Measurements from ENCODE around the gene ERC1. TPM values are rescaled to one million over a fixed set of nuclear protein-coding genes. Genes with fewer than 3 reads are reported as not detected.

Gene ERC1
- total and polyA plus RNA-seq, 2 donors (not counting 1 experiment from before 2014, with no cell fraction given): 19.7 to 34.5 TPM

GRCh38 chr12:1326258-1326657, 335.2 kb downstream of the ERC1 start:
- H3K4me1 ChIP-seq (ENCODE audit: control insufficient read depth, extremely low read depth, insufficient read depth, low read length): no peaks in the 10 kb centered on the region
- TF ChIP-seq EZH2 (IDR thresholded peaks at IDR 0.05; ENCODE audit: low read length, missing control alignments): no peak
- no peaks in the 10 kb centered on the region for H3K9me3 ChIP-seq (ENCODE audit: control insufficient read depth, insufficient read depth, low read depth, low read length)
- no peaks in the 10 kb centered on the region for H4K20me1 ChIP-seq (ENCODE audit: control insufficient read depth, extremely low read depth, insufficient read depth, low read length)
- no peak overlapping the region for H3K9ac ChIP-seq (ENCODE audit: insufficient read depth, low read length)
- H3K79me2 ChIP-seq (ENCODE audit: control insufficient read depth, insufficient read depth, low read length): no peaks in the 10 kb centered on the region
- no peak for DNase-seq (ENCODE audit: low read depth in 2 of 2)
- H3K4me3 ChIP-seq (replicated peaks in 1 of 4; ENCODE audit: control extremely low read depth in 1 of 4, insufficient read depth in 1 of 4, low read depth in 3 of 4, low read length in 4 of 4): no peak overlapping the region
- no peaks in the 10 kb centered on the region for H3K36me3 ChIP-seq (ENCODE audit: control insufficient read depth, insufficient read depth, low read length)
- H3K27me3 ChIP-seq (ENCODE audit: control insufficient read depth, insufficient read depth, low read length): no peaks in the 10 kb centered on the region
- H3K4me2 ChIP-seq (ENCODE audit: extremely low read depth, insufficient read depth, low read length): no peak overlapping the region
- no peak overlapping the region for H2AFZ ChIP-seq (ENCODE audit: low read length)
- H3K27ac ChIP-seq (ENCODE audit: insufficient read depth, low read length): no peak overlapping the region

GRCh38 chr12:1328391-1328790, 337.4 kb downstream of the ERC1 start:
- Histone ChIP-seq H3K4me3 (replicated peaks in 1 of 4; ENCODE audit: control extremely low read depth in 1 of 4, insufficient read depth in 1 of 4, low read depth in 3 of 4, low read length in 4 of 4) (no peak overlapping the region), H3K27ac (ENCODE audit: insufficient read depth, low read length) (no peak overlapping the region), H3K79me2 (ENCODE audit: control insufficient read depth, insufficient read depth, low read length) (no peaks in the 10 kb centered on the region), H3K9me3 (ENCODE audit: control insufficient read depth, insufficient read depth, low read depth, low read length) (no peaks in the 10 kb centered on the region), H3K27me3 (ENCODE audit: control insufficient read depth, insufficient read depth, low read length) (no peaks in the 10 kb centered on the region), H3K4me1 (ENCODE audit: control insufficient read depth, extremely low read depth, insufficient read depth, low read length) (no peaks in the 10 kb centered on the region), H3K36me3 (ENCODE audit: control insufficient read depth, insufficient read depth, low read length) (no peaks in the 10 kb centered on the region), H4K20me1 (ENCODE audit: control insufficient read depth, extremely low read depth, insufficient read depth, low read length) (no peaks in the 10 kb centered on the region), H2AFZ (ENCODE audit: low read length) (no peak overlapping the region), H3K9ac (ENCODE audit: insufficient read depth, low read length) (no peak overlapping the region), H3K4me2 (ENCODE audit: extremely low read depth, insufficient read depth, low read length) (no peak overlapping the region)
- no peak for DNase-seq (ENCODE audit: low read depth in 2 of 2)
- TF ChIP-seq EZH2 (IDR thresholded peaks at IDR 0.05; ENCODE audit: low read length, missing control alignments): no peak
- TF ChIP-seq, protein P1, sequence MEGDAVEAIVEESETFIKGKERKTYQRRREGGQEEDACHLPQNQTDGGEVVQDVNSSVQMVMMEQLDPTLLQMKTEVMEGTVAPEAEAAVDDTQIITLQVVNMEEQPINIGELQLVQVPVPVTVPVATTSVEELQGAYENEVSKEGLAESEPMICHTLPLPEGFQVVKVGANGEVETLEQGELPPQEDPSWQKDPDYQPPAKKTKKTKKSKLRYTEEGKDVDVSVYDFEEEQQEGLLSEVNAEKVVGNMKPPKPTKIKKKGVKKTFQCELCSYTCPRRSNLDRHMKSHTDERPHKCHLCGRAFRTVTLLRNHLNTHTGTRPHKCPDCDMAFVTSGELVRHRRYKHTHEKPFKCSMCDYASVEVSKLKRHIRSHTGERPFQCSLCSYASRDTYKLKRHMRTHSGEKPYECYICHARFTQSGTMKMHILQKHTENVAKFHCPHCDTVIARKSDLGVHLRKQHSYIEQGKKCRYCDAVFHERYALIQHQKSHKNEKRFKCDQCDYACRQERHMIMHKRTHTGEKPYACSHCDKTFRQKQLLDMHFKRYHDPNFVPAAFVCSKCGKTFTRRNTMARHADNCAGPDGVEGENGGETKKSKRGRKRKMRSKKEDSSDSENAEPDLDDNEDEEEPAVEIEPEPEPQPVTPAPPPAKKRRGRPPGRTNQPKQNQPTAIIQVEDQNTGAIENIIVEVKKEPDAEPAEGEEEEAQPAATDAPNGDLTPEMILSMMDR (conservative IDR thresholded peaks at IDR 0.05 in 1 of 2, IDR thresholded peaks at IDR 0.05 in 1 of 2; ENCODE audit: low read depth in 1 of 2, low read length in 2 of 2): no peak

GRCh38 chr12:1329784-1330476, 338.9 kb downstream of the ERC1 start:
- no peak overlapping the region for H3K4me3 ChIP-seq (replicated peaks in 1 of 4; ENCODE audit: control extremely low read depth in 1 of 4, insufficient read depth in 1 of 4, low read depth in 3 of 4, low read length in 4 of 4)

More at GRCh38 chr12:1329784-1330476, 338.9 kb downstream of the ERC1 start:
- Histone ChIP-seq H3K27ac (ENCODE audit: insufficient read depth, low read length) (no peak overlapping the region), H3K4me1 (ENCODE audit: control insufficient read depth, extremely low read depth, insufficient read depth, low read length) (no peaks in the 10 kb centered on the region), H3K36me3 (ENCODE audit: control insufficient read depth, insufficient read depth, low read length) (no peaks in the 10 kb centered on the region), H3K4me2 (ENCODE audit: extremely low read depth, insufficient read depth, low read length) (no peak overlapping the region), H3K27me3 (ENCODE audit: control insufficient read depth, insufficient read depth, low read length) (no peaks in the 10 kb centered on the region), H3K9me3 (ENCODE audit: control insufficient read depth, insufficient read depth, low read depth, low read length) (no peaks in the 10 kb centered on the region), H3K79me2 (ENCODE audit: control insufficient read depth, insufficient read depth, low read length) (no peaks in the 10 kb centered on the region), H4K20me1 (ENCODE audit: control insufficient read depth, extremely low read depth, insufficient read depth, low read length) (no peaks in the 10 kb centered on the region), H3K9ac (ENCODE audit: insufficient read depth, low read length) (no peak overlapping the region), H2AFZ (ENCODE audit: low read length) (no peak overlapping the region)
- no peak for DNase-seq (ENCODE audit: low read depth in 2 of 2)
- no peak for TF ChIP-seq EZH2 (IDR thresholded peaks at IDR 0.05; ENCODE audit: low read length, missing control alignments)
- TF ChIP-seq, protein P1 (conservative IDR thresholded peaks at IDR 0.05 in 1 of 2, IDR thresholded peaks at IDR 0.05 in 1 of 2; ENCODE audit: low read depth in 1 of 2, low read length in 2 of 2): no peak
